ENCODE measurements around the gene GPX4. TPM values are rescaled to one million over a fixed set of nuclear protein-coding genes. Genes with fewer than 3 reads are reported as not detected.
A peak's percentile ranks its signal among the peaks of the same experiment; 100 is the strongest.

The GPX4 gene
- total RNA-seq, 4 donors from 2014 or later: 616 to 907 (median 819) TPM

DNA sequence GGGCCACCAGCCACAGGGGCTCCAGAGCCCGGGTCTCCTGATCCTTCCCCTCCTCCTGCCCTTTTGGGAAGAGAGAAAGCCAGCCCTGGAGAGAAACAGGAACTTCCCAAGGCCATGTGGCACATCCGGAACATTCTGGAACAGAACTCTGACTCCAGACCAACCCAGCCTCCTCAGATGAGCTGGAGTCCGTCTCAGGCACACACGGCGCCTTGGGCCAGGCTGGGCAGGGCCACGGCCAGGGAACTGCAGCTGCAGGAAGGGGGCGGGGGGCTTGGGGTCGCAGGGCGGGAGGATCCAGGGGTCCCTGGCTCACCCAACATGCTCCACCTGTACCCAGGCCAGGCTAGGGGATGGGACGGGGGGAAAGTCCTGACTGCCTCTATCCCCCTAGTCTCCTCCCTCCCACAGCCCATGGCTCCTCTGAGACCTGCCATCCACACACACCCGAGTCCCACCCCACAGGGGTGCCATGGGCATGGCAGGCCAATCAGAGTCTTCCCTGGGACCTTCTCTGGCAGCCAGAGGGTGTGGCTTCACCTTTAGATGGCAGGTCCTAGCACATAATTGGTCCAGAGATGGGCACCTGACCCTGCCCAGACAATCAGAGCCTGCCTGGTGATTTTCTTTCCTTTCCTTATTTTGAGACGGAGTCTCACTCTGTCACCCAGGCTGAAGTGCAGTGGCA lies 47.4 kb downstream of the GPX4 start:
- in situ Hi-C loops (cut with MboI; ENCODE audit: low sequenced_read_pairs in 4 of 4): no loop called here
- DNase-seq: no peak

GRCh38 chr19:1151917-1152587 lies 48.3 kb downstream of the GPX4 start:
- peak; percentile 45 to 76 for DNase-seq
- H3K4me1 ChIP-seq: peaks cover 48 to 52% of the 10 kb centered on the region in 2 donors
- in situ Hi-C loops (cut with MboI; ENCODE audit: low sequenced_read_pairs in 4 of 4): no loop called here

More for the DNA sequence above, 47.4 kb downstream of the GPX4 start:
- Histone ChIP-seq H3K4me3 (peak overlapping the region in 2 of 4 donors; percentile 32 to 37), H3K27me3 (no peaks in the 10 kb centered on the region), H3K9me3 (no peaks in the 10 kb centered on the region), H3K36me3 (peaks cover 0 to 12% of the 10 kb centered on the region in 2 donors), H3K4me1 (peaks cover 47 to 49% of the 10 kb centered on the region in 2 donors), H3K27ac (peak overlapping the region; percentile 79 to 90 (median 84))
- TF ChIP-seq, protein P1, sequence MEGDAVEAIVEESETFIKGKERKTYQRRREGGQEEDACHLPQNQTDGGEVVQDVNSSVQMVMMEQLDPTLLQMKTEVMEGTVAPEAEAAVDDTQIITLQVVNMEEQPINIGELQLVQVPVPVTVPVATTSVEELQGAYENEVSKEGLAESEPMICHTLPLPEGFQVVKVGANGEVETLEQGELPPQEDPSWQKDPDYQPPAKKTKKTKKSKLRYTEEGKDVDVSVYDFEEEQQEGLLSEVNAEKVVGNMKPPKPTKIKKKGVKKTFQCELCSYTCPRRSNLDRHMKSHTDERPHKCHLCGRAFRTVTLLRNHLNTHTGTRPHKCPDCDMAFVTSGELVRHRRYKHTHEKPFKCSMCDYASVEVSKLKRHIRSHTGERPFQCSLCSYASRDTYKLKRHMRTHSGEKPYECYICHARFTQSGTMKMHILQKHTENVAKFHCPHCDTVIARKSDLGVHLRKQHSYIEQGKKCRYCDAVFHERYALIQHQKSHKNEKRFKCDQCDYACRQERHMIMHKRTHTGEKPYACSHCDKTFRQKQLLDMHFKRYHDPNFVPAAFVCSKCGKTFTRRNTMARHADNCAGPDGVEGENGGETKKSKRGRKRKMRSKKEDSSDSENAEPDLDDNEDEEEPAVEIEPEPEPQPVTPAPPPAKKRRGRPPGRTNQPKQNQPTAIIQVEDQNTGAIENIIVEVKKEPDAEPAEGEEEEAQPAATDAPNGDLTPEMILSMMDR (IDR thresholded peaks at IDR 0.05 in 4 of 5, conservative IDR thresholded peaks at IDR 0.05 in 1 of 5): no peak
- TF ChIP-seq POLR2A (IDR thresholded peaks at IDR 0.05): peak; percentile 9 to 30
- no peak for ATAC-seq
- intact Hi-C loops (cut with DNase I; ENCODE audit: low total_unique reads): loop anchor here (5.0 kb wide), 2 partner anchors 39 to 91 kb away; partner anchors contain the start of gene ATP5F1D

GRCh38 chr19:1153891-1154730 lies 50.3 kb downstream of the GPX4 start:
- no peak for TF ChIP-seq POLR2A (IDR thresholded peaks at IDR 0.05)
- TF ChIP-seq, protein P1 (IDR thresholded peaks at IDR 0.05 in 4 of 5, conservative IDR thresholded peaks at IDR 0.05 in 1 of 5): no peak
- DNase-seq (no peak), ATAC-seq (no peak)
- Histone ChIP-seq H3K27ac (peak overlapping the region; percentile 86 to 96 (median 92)), H3K9me3 (no peaks in the 10 kb centered on the region), H3K27me3 (no peaks in the 10 kb centered on the region), H3K36me3 (peaks cover 0 to 6% of the 10 kb centered on the region in 2 donors), H3K4me1 (peaks cover 48 to 52% of the 10 kb centered on the region in 2 donors), H3K4me3 (peak overlapping the region in 3 of 4 donors; percentile 22 to 50 (median 31))
- intact Hi-C loops (cut with DNase I; ENCODE audit: low total_unique reads) (loop anchor here (2.0 to 5.0 kb wide), 3 partner anchors 21 to 88 kb away; partner anchors contain the start of genes ATP5F1D and SBNO2), in situ Hi-C loops (cut with MboI; ENCODE audit: low sequenced_read_pairs in 4 of 4) (no loop called here)

More at GRCh38 chr19:1151917-1152587, 48.3 kb downstream of the GPX4 start:
- intact Hi-C loops (cut with DNase I; ENCODE audit: low total_unique reads): loop anchor here (2.0 to 5.0 kb wide), 3 partner anchors 23 to 90 kb away; partner anchors contain the start of genes ATP5F1D and SBNO2
- TF ChIP-seq, protein P1 (IDR thresholded peaks at IDR 0.05 in 4 of 5, conservative IDR thresholded peaks at IDR 0.05 in 1 of 5): no peak
- TF ChIP-seq POLR2A (IDR thresholded peaks at IDR 0.05): peak; percentile 40 to 41
- Histone ChIP-seq H3K9me3 (no peaks in the 10 kb centered on the region), H3K36me3 (peaks cover 0 to 9% of the 10 kb centered on the region in 2 donors), H3K27ac (peak overlapping the region; percentile 79 to 90 (median 84)), H3K4me3 (peak overlapping the region; percentile 32 to 45 (median 40)), H3K27me3 (no peaks in the 10 kb centered on the region)
- peak; percentile 70 to 78 for ATAC-seq

DNA sequence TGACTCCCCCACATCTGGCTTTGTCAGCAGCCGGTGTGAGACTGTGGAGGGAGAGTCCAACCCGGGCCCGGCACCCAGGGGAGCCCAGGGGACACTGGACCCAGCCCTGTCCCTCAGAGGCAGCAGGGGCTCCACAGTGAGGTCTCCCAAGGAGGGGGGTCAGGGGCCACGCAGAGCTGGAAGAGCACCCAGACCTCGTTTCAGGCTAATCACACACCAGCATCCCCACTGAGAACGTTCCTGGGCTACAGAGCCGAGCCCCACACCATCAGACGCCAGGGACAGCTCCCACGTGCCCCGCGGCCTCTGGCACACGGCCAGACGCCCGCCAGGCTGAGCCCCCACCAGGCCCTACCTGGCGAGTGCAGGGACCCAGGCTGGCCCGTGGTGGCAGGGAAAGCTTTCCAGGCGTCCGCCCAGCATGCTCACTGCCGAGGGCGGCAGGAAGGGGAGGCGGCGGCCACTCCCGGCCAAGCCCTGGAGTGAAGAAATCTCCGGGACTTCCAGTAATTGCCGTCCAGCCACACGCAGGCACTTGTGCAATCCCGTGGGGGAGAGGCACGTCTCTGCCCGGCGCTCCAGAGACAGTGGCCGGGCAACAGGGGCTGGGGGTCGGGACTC lies 51.0 kb downstream of the GPX4 start:
- no peaks in the 10 kb centered on the region for H3K36me3 ChIP-seq
- H3K4me1 ChIP-seq: peaks cover 48 to 52% of the 10 kb centered on the region in 2 donors
- peak overlapping the region; percentile 22 to 50 (median 38) for H3K4me3 ChIP-seq
- DNase-seq (peak; percentile 89 to 94), ATAC-seq (peak; percentile 82 to 90)
- no peaks in the 10 kb centered on the region for H3K9me3 ChIP-seq
- peak; percentile 81 to 84 for TF ChIP-seq POLR2A (IDR thresholded peaks at IDR 0.05)
- TF ChIP-seq, protein P1 (IDR thresholded peaks at IDR 0.05 in 4 of 5, conservative IDR thresholded peaks at IDR 0.05 in 1 of 5): no peak
- intact Hi-C loops (cut with DNase I; ENCODE audit: low total_unique reads) (loop anchor here (5.0 kb wide), 3 partner anchors 43 to 87 kb away; partner anchors contain the start of genes ATP5F1D and GPX4), in situ Hi-C loops (cut with MboI; ENCODE audit: low sequenced_read_pairs in 4 of 4) (no loop called here)
- H3K27me3 ChIP-seq: no peaks in the 10 kb centered on the region
- H3K27ac ChIP-seq: peak overlapping the region; percentile 86 to 96 (median 92)
